ENCODE results near the gene SGCE. TPM values are rescaled to one million over a fixed set of nuclear protein-coding genes. Genes with fewer than 3 reads are reported as not detected.
A peak's percentile ranks its signal among the peaks of the same experiment; 100 is the strongest.

The SGCE gene
- total and polyA plus RNA-seq, 10 of the 15 experiments (the other 5 are each of a cell fraction or from before 2014, with no cell fraction given), result 30.5 to 80.1 (median 49.2) TPM

DNA sequence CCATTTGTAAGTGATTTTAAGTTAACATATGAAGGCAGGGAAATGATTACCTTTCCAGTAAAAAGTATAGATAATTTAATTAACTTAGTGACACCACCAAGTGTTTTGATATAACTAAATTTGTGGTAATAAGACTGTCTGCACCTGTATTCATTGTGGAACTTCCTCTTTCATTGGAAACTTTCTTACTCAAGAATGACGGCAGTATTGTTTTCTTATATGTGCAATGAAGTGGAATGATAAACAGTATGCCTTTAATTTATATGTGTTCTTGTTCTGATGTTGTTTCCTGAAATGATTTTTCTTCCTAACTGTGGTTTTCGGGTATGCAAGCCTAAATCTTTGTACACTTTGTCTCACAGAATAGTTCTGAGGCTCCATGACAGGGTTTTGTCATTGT lies 99.9 kb downstream of the SGCE start (continued):
- TF ChIP-seq, protein P1, sequence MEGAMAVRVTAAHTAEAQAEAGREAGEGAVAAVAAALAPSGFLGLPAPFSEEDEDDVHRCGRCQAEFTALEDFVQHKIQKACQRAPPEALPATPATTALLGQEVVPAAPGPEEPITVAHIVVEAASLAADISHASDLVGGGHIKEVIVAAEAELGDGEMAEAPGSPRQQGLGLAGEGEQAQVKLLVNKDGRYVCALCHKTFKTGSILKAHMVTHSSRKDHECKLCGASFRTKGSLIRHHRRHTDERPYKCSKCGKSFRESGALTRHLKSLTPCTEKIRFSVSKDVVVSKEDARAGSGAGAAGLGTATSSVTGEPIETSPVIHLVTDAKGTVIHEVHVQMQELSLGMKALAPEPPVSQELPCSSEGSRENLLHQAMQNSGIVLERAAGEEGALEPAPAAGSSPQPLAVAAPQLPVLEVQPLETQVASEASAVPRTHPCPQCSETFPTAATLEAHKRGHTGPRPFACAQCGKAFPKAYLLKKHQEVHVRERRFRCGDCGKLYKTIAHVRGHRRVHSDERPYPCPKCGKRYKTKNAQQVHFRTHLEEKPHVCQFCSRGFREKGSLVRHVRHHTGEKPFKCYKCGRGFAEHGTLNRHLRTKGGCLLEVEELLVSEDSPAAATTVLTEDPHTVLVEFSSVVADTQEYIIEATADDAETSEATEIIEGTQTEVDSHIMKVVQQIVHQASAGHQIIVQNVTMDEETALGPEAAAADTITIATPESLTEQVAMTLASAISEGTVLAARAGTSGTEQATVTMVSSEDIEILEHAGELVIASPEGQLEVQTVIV (IDR thresholded peaks at IDR 0.05; ENCODE audit: borderline replicate concordance, partially characterized antibody), result no peak
- TF ChIP-seq POLR2AphosphoS5 (IDR thresholded peaks at IDR 0.05; ENCODE audit: low read length), result no peak
- TF ChIP-seq RB1 (IDR thresholded peaks at IDR 0.05; ENCODE audit: borderline replicate concordance), result no peak
- TF ChIP-seq SUZ12 (IDR thresholded peaks at IDR 0.05; ENCODE audit: unreplicated experiment), result no peak
- TF ChIP-seq, protein P2, sequence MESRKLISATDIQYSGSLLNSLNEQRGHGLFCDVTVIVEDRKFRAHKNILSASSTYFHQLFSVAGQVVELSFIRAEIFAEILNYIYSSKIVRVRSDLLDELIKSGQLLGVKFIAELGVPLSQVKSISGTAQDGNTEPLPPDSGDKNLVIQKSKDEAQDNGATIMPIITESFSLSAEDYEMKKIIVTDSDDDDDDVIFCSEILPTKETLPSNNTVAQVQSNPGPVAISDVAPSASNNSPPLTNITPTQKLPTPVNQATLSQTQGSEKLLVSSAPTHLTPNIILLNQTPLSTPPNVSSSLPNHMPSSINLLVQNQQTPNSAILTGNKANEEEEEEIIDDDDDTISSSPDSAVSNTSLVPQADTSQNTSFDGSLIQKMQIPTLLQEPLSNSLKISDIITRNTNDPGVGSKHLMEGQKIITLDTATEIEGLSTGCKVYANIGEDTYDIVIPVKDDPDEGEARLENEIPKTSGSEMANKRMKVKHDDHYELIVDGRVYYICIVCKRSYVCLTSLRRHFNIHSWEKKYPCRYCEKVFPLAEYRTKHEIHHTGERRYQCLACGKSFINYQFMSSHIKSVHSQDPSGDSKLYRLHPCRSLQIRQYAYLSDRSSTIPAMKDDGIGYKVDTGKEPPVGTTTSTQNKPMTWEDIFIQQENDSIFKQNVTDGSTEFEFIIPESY (IDR thresholded peaks at IDR 0.05), result no peak
- peak; percentile 48 for TF ChIP-seq JUNB (IDR thresholded peaks at IDR 0.05)
- TF ChIP-seq, protein P3, sequence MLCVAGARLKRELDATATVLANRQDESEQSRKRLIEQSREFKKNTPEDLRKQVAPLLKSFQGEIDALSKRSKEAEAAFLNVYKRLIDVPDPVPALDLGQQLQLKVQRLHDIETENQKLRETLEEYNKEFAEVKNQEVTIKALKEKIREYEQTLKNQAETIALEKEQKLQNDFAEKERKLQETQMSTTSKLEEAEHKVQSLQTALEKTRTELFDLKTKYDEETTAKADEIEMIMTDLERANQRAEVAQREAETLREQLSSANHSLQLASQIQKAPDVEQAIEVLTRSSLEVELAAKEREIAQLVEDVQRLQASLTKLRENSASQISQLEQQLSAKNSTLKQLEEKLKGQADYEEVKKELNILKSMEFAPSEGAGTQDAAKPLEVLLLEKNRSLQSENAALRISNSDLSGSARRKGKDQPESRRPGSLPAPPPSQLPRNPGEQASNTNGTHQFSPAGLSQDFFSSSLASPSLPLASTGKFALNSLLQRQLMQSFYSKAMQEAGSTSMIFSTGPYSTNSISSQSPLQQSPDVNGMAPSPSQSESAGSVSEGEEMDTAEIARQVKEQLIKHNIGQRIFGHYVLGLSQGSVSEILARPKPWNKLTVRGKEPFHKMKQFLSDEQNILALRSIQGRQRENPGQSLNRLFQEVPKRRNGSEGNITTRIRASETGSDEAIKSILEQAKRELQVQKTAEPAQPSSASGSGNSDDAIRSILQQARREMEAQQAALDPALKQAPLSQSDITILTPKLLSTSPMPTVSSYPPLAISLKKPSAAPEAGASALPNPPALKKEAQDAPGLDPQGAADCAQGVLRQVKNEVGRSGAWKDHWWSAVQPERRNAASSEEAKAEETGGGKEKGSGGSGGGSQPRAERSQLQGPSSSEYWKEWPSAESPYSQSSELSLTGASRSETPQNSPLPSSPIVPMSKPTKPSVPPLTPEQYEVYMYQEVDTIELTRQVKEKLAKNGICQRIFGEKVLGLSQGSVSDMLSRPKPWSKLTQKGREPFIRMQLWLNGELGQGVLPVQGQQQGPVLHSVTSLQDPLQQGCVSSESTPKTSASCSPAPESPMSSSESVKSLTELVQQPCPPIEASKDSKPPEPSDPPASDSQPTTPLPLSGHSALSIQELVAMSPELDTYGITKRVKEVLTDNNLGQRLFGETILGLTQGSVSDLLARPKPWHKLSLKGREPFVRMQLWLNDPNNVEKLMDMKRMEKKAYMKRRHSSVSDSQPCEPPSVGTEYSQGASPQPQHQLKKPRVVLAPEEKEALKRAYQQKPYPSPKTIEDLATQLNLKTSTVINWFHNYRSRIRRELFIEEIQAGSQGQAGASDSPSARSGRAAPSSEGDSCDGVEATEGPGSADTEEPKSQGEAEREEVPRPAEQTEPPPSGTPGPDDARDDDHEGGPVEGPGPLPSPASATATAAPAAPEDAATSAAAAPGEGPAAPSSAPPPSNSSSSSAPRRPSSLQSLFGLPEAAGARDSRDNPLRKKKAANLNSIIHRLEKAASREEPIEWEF (IDR thresholded peaks at IDR 0.05; ENCODE audit: insufficient replicate concordance, low read depth, low read length), result no peak
- no peak for TF ChIP-seq RELA (IDR thresholded peaks at IDR 0.05; ENCODE audit: borderline replicate concordance, partially characterized antibody)
- no peak for TF ChIP-seq ZZZ3 (IDR thresholded peaks at IDR 0.05; ENCODE audit: control insufficient read depth, insufficient read length, low read depth)
- TF ChIP-seq, protein P4, sequence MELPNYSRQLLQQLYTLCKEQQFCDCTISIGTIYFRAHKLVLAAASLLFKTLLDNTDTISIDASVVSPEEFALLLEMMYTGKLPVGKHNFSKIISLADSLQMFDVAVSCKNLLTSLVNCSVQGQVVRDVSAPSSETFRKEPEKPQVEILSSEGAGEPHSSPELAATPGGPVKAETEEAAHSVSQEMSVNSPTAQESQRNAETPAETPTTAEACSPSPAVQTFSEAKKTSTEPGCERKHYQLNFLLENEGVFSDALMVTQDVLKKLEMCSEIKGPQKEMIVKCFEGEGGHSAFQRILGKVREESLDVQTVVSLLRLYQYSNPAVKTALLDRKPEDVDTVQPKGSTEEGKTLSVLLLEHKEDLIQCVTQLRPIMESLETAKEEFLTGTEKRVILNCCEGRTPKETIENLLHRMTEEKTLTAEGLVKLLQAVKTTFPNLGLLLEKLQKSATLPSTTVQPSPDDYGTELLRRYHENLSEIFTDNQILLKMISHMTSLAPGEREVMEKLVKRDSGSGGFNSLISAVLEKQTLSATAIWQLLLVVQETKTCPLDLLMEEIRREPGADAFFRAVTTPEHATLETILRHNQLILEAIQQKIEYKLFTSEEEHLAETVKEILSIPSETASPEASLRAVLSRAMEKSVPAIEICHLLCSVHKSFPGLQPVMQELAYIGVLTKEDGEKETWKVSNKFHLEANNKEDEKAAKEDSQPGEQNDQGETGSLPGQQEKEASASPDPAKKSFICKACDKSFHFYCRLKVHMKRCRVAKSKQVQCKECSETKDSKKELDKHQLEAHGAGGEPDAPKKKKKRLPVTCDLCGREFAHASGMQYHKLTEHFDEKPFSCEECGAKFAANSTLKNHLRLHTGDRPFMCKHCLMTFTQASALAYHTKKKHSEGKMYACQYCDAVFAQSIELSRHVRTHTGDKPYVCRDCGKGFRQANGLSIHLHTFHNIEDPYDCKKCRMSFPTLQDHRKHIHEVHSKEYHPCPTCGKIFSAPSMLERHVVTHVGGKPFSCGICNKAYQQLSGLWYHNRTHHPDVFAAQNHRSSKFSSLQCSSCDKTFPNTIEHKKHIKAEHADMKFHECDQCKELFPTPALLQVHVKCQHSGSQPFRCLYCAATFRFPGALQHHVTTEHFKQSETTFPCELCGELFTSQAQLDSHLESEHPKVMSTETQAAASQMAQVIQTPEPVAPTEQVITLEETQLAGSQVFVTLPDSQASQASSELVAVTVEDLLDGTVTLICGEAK (IDR thresholded peaks at IDR 0.05; ENCODE audit: borderline replicate concordance), result no peak
- TF ChIP-seq, protein P5, sequence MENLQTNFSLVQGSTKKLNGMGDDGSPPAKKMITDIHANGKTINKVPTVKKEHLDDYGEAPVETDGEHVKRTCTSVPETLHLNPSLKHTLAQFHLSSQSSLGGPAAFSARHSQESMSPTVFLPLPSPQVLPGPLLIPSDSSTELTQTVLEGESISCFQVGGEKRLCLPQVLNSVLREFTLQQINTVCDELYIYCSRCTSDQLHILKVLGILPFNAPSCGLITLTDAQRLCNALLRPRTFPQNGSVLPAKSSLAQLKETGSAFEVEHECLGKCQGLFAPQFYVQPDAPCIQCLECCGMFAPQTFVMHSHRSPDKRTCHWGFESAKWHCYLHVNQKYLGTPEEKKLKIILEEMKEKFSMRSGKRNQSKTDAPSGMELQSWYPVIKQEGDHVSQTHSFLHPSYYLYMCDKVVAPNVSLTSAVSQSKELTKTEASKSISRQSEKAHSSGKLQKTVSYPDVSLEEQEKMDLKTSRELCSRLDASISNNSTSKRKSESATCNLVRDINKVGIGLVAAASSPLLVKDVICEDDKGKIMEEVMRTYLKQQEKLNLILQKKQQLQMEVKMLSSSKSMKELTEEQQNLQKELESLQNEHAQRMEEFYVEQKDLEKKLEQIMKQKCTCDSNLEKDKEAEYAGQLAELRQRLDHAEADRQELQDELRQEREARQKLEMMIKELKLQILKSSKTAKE (IDR thresholded peaks at IDR 0.05; ENCODE audit: low read depth, poor library complexity, severe bottlenecking), result no peak
- TF ChIP-seq CBX5 (IDR thresholded peaks at IDR 0.05; ENCODE audit: low read depth), result no peak
- peak; percentile 22; the same call in 1 of the 2 replicates for TF ChIP-seq SPI1 (IDR thresholded peaks at IDR 0.05; ENCODE audit: borderline replicate concordance, insufficient read depth, low read depth, low read length)

Measured in GM12878 (cell line).